IPS DF 19.7 (cell line): Measurements from ENCODE around the gene SIRPA.

Experiments used
- DNase-seq: peaks from one replicate; pipeline ENCODE4 v3.0.0-alpha.2; 2013; ENCODE audit warnings: low read depth, low spot score

Gene SIRPA

GRCh38 chr20:1983301-1983700 is 88.1 kb downstream of the SIRPA start:
- no peak for DNase-seq

- DNase-seq, result no peak
Observed at GRCh38 chr20:1987826-1988225, 92.6 kb downstream of the SIRPA start.
